H1 (cell line): Measurements from ENCODE around the gene EWSR1. TPM values are rescaled to one million over a fixed set of nuclear protein-coding genes. Genes with fewer than 3 reads are reported as not detected.

Source experiments
- CEBPB ChIP-seq: IDR thresholded peaks from 2 replicates; pipeline ENCODE4 v1.6.1; 2012; ENCODE audit warnings: low read depth, low read length
- CHD1 ChIP-seq: IDR thresholded peaks from 2 replicates; pipeline ENCODE4 v1.6.1; 2012; ENCODE audit warnings: low read depth, low read length, improper control_type of control experiment
- HDAC6 ChIP-seq: IDR thresholded peaks from one replicate; pipeline ENCODE4 v1.7.1; 2012; ENCODE audit warnings: low read depth, mild to moderate bottlenecking, inconsistent platforms, low read length, moderate library complexity
- RBBP5 ChIP-seq: IDR thresholded peaks from 2 replicates; pipeline ENCODE4 v1.7.1; 2012; ENCODE audit warnings: low read depth, mild to moderate bottlenecking, inconsistent platforms, low read length, moderate library complexity, borderline replicate concordance
- polyA plus RNA-seq, 7 experiments: library from polyadenylated mRNA; depleted of rRNA in 3 of 7; stranded (reverse) in 5 of 7; unstranded in 2 of 7; fragments of >200 nt in 5 of 7; fragments of 200-250 nt in 2 of 7; gene quantifications; 1 replicate in 5 of 7; 2 replicates in 1 of 7; 4 replicates in 1 of 7; pipeline versions ENCODE4 v1.2.1 to v1.2.3, GENCODE V29; 2011 to 2013; ENCODE audit warnings: missing spikeins in 2 of 7, mixed read lengths in 2 of 7
- total RNA-seq: library from RNA; stranded (reverse); fragmentation: NEBNext Ultra II Directional; extraction: Animal tissue kit (Norgen Biotek cat#: 25700); gene quantifications from 2 replicates; pipeline ENCODE4 v1.2.1, GENCODE V29; 2021

EWSR1 gene
- total and polyA plus RNA-seq, 2 of the 8 experiments (the other 6 are each of a cell fraction or from before 2014, with no cell fraction given) = 387 to 930 TPM

GRCh38 chr22:29331658-29332300 lies 63.7 kb downstream of the EWSR1 start (continued):
- TF ChIP-seq RBBP5 = no peak
- TF ChIP-seq HDAC6 = no peak
- TF ChIP-seq CHD1 = no peak
- TF ChIP-seq CEBPB = no peak
- TF ChIP-seq, all 59 proteins: peak for 0
